Loucy (cell line): Measurements from ENCODE around the gene SCNN1A.

ENCODE experiments used
- H2AFZ ChIP-seq: fragments of 200-600 bp; sonication (generic); 2 replicates; pipeline ENCODE4 v1.6.0; 2016; ENCODE audit warnings: antibody characterized with exemption, mild to moderate bottlenecking, low read length, moderate library complexity
- H3F3A ChIP-seq: fragments of 200-600 bp; 2 replicates; pipeline ENCODE4 v1.6.0; 2016; ENCODE audit warnings: antibody characterized with exemption, low read depth, mild to moderate bottlenecking
- H3K27me3 ChIP-seq: fragments of 200-600 bp; sonication (generic); 2 replicates; pipeline ENCODE4 v1.6.1; 2014; ENCODE audit warnings: low read length, mild to moderate bottlenecking; ENCODE audit not compliant: insufficient read depth, poor library complexity, severe bottlenecking
- H3K36me3 ChIP-seq: fragments of 200-600 bp; sonication (generic); 2 replicates; pipeline ENCODE4 v1.6.1; 2016; ENCODE audit warnings: low read length; ENCODE audit not compliant: insufficient read depth
- H3K4me1 ChIP-seq: fragments of 200-600 bp; sonication (generic); 2 replicates; pipeline ENCODE4 v1.5.1; 2014; ENCODE audit warnings: low read length, mild to moderate bottlenecking; ENCODE audit not compliant: insufficient read depth, poor library complexity, severe bottlenecking
- H3K4me2 ChIP-seq: fragments of 200-600 bp; sonication (generic); 2 replicates; pipeline ENCODE4 v1.6.0; 2014; ENCODE audit warnings: antibody characterized with exemption, low read length, low read depth, mild to moderate bottlenecking; ENCODE audit not compliant: poor library complexity, severe bottlenecking
- H3K4me3 ChIP-seq: fragments of 200-600 bp; sonication (generic); 2 replicates; pipeline ENCODE4 v1.5.1; 2014; ENCODE audit warnings: low read length, mild to moderate bottlenecking, mixed read lengths; ENCODE audit not compliant: poor library complexity, severe bottlenecking
- H3K79me2 ChIP-seq: fragments of 200-600 bp; sonication (generic); 2 replicates; pipeline ENCODE4 v1.6.1; 2014; ENCODE audit warnings: low read length; ENCODE audit not compliant: insufficient read depth
- H3K9ac ChIP-seq: fragments of 200-600 bp; sonication (generic); 2 replicates; pipeline ENCODE4 v1.6.0; 2014; ENCODE audit warnings: mild to moderate bottlenecking, low read depth, low read length, moderate library complexity; ENCODE audit not compliant: poor library complexity, severe bottlenecking
- H3K9me2 ChIP-seq: fragments of 200-600 bp; sonication (generic); replicated peaks from 2 replicates; pipeline ENCODE4 v1.6.1; 2016; ENCODE audit warnings: low read depth, low read length, mixed read lengths
- H3K9me3 ChIP-seq: fragments of 200-600 bp; sonication (generic); 2 replicates; pipeline ENCODE4 v1.6.1; 2014; ENCODE audit warnings: mild to moderate bottlenecking, antibody characterized with exemption, low read length, low read depth; ENCODE audit not compliant: insufficient read depth
- H4K20me1 ChIP-seq: fragments of 200-600 bp; sonication (generic); 2 replicates; pipeline ENCODE4 v1.6.0; 2014; ENCODE audit warnings: antibody characterized with exemption, low read length, mild to moderate bottlenecking; ENCODE audit not compliant: insufficient read depth, poor library complexity, severe bottlenecking
- CTCF ChIP-seq: fragments of 200-600 bp; sonication (generic); conservative IDR thresholded peaks from 2 replicates; pipeline ENCODE4 v1.5.1; 2014; ENCODE audit warnings: mild to moderate bottlenecking, antibody characterized with exemption, low read length
- EZH2phosphoT487 ChIP-seq: fragments of 200-600 bp; IDR thresholded peaks from 2 replicates; pipeline ENCODE4 v1.6.1; 2018; ENCODE audit warnings: antibody characterized with exemption, mild to moderate bottlenecking, moderate library complexity, borderline replicate concordance

Gene SCNN1A

GRCh38 chr12:6361834-6362233 is 13.5 kb downstream of the SCNN1A start:
- H3K9ac ChIP-seq: no peak overlapping the region
- no peak overlapping the region for H2AFZ ChIP-seq
- H3K9me3 ChIP-seq: no peaks in the 10 kb centered on the region
- H3K9me2 ChIP-seq: no peaks in the 10 kb centered on the region
- no peak overlapping the region for H3K4me2 ChIP-seq
- TF ChIP-seq EZH2phosphoT487: no peak
- TF ChIP-seq CTCF: no peak
- H3K4me3 ChIP-seq: no peak overlapping the region
- no peaks in the 10 kb centered on the region for H3K79me2 ChIP-seq
- H3K36me3 ChIP-seq: no peaks in the 10 kb centered on the region
- no peaks in the 10 kb centered on the region for H4K20me1 ChIP-seq
- H3K4me1 ChIP-seq: no peaks in the 10 kb centered on the region
- H3K27me3 ChIP-seq: no peaks in the 10 kb centered on the region
- no peaks in the 10 kb centered on the region for H3F3A ChIP-seq

GRCh38 chr12:6360578-6361490 is 14.5 kb downstream of the SCNN1A start:
- H3K9ac ChIP-seq: no peak overlapping the region
- H3K4me2 ChIP-seq: no peak overlapping the region
- TF ChIP-seq EZH2phosphoT487: no peak
- no peak for TF ChIP-seq CTCF

GRCh38 chr12:6360080-6360571 is 15.2 kb downstream of the SCNN1A start:
- Histone ChIP-seq H3K36me3 (no peaks in the 10 kb centered on the region), H3K4me2 (no peak overlapping the region), H3K9ac (no peak overlapping the region), H3K9me3 (no peaks in the 10 kb centered on the region), H4K20me1 (no peaks in the 10 kb centered on the region), H3F3A (no peaks in the 10 kb centered on the region), H3K27me3 (no peaks in the 10 kb centered on the region), H3K79me2 (no peaks in the 10 kb centered on the region), H3K9me2 (no peaks in the 10 kb centered on the region), H3K4me1 (no peaks in the 10 kb centered on the region), H2AFZ (no peak overlapping the region), H3K4me3 (no peak overlapping the region)
- TF ChIP-seq EZH2phosphoT487 (no peak), CTCF (no peak)

More at GRCh38 chr12:6360578-6361490, 14.5 kb downstream of the SCNN1A start:
- H3K4me1 ChIP-seq: no peaks in the 10 kb centered on the region
- no peaks in the 10 kb centered on the region for H3K79me2 ChIP-seq
- no peaks in the 10 kb centered on the region for H4K20me1 ChIP-seq
- no peak overlapping the region for H3K4me3 ChIP-seq
- no peaks in the 10 kb centered on the region for H3F3A ChIP-seq
- H3K9me2 ChIP-seq: no peaks in the 10 kb centered on the region
- no peak overlapping the region for H2AFZ ChIP-seq
- H3K36me3 ChIP-seq: no peaks in the 10 kb centered on the region
- H3K27me3 ChIP-seq: no peaks in the 10 kb centered on the region
- no peaks in the 10 kb centered on the region for H3K9me3 ChIP-seq
